Stimulated activated CD4-positive, alpha-beta T cell treated with anti-CD3 and anti-CD28 coated beads, Interleukin-12 subunit alpha, Interleukin-12 subunit beta, amount 100 ng/mL, for 48 hours (primary cell): ENCODE measurements around the gene NDST1.

ENCODE experiments used
- DNase-seq, 3 donors: peaks; one replicate each; pipeline ENCODE4 v3.0.0-alpha.2; 2020; ENCODE audit warnings: low read depth in 2 of 3, low spot score in 1 of 3

Gene NDST1

DNA sequence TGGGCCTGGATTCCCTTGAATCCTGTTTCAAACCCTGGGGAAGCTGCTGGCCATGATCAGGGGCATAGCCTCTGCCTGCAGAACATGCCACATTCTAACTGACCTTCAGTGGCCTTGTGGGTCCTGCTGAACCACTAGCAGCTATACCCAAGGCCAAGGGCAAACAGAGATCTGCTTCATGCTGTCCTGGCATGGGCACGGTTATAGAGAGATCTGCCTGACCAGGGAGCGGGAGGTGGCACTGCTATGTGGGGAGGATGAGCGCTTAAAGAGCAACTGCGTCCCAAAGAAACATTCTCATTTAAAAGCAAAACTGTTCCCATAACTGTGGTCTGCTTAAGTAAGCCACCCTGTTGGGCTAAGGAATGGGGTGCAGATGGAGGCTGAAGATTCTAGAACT, 96.1 kb downstream of the NDST1 start:
- DNase-seq = no peak

DNA sequence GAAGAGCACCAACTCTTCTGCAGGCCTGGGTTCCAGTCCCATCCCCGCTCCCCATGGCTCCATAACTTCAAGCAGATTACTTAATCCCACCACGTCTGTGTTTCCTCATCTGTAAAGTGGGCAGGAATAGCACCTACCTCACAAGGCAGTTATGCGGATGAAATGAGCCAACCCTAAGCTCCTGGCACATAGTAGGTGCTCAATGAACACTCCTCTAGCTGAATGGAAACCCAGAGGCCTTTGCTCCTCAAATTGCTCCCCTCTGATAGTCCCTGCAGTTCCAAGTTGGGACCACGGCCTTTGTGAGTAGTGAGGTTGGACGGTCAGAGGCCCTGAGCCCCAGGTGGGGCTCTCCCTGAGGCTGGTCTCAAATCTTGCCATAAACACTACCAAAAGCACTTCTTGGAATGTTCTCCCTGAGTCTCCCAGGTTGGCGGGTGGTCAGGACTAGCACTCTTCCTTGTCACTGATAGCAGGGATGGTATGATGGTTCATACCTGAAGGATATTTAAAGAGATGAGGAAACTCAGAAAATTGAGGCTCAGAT, 97.0 kb downstream of the NDST1 start:
- DNase-seq = no peak

DNA sequence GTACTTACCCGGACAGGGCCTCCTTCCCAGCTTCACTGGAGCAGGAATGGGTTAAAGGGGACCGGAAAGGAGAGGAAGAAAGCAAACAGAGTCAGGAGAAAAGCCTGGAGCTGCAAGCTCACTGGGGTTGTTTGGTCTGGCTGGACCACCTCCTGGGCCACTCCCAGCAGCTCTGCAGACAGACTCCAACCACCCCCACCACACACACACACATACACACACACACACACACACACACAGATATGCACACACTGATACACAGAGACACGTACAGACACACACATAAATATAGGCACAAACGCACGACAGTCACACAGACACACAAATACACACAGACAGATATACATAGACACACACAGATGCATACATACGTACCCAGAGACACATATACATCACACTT, 97.6 kb downstream of the NDST1 start:
- no peak for DNase-seq

DNA sequence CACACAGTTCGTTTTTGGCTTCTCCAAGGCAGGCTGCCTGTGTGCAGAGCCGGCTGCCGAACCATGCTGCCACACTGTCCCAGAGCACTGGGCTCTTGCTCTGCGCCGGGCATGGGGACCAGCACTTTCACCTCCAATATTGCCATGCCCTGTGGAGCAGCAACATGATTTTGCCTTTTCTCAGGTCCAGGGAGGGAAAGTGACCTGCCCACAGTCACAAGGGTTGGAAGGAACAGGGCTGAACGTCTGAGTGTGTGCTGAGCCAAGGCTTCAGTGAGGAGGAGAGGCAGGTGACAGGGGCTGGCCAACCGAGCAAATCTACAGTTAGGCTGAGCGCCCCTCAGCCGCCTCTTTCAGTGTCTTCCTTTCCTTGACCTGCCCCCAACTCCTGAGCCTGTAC, 98.5 kb downstream of the NDST1 start:
- no peak for DNase-seq

DNA sequence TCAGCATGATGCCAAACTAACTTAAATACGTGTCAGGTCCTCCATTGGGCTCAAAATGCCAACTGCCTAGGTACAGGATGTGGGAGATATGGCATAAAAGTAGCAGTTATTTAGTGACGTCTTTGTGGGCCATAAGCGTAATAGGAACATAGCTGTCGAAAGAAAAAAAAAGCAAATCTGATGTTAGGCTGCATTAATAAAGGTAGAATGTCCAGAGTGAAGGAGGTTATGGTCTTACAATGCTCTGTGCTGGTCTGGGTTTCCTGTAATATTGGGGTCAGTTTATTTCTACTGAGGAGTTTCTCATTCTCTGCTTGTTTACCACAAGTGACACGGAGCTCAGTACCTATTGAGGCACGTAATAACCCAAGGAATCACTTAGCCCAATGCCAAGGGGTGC, 99.2 kb downstream of the NDST1 start:
- DNase-seq = no peak
